ENCODE data around the gene DCLK1. TPM values are rescaled to one million over a fixed set of nuclear protein-coding genes. Genes with fewer than 3 reads are reported as not detected.
A peak's percentile ranks its signal among the peaks of the same experiment; 100 is the strongest.

Gene DCLK1
- total RNA-seq, 1 experiment from 2014 or later, result 36.2 TPM

DNA sequence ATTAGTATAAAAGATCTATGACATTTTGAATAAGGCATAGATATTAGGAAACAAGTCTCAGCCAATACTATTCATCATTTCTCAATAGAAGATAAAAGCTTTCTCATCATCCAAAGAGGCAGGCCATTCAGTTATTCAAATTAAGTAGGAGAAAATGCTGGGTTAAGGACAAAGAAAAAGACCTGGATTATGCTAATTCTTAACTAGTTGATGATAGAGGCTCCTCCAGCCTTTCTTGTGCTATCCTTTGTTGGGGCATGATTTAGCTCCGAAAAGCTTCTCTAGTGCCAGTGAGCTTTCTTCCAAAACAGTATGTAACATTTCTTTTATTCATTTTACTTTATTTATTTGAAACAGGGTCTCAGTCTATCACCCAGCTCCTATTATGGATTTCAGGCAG lies 223.0 kb downstream of the DCLK1 start:
- Histone ChIP-seq H2BK15ac (ENCODE audit: low read depth, low read length) (no peak overlapping the region), H3K9ac (ENCODE audit: extremely low read depth, insufficient read length, low read length) (no peak overlapping the region), H4K20me1 (ENCODE audit: control insufficient read depth, insufficient read depth, insufficient read length) (no peaks in the 10 kb centered on the region), H3K18ac (ENCODE audit: insufficient read length, low read depth, low read length) (no peak overlapping the region), H4K91ac (ENCODE audit: insufficient read length, low read depth, low read length) (no peak overlapping the region), H3K4me2 (ENCODE audit: insufficient read depth, insufficient read length, low read length) (no peak overlapping the region), H3K4ac (ENCODE audit: low read depth, low read length) (no peak overlapping the region), H3K27me3 (ENCODE audit: insufficient read depth, low read length) (no peaks in the 10 kb centered on the region), H4K5ac (ENCODE audit: insufficient read length, low read depth, low read length) (no peak overlapping the region), H3K79me1 (ENCODE audit: insufficient read depth, low read depth, low read length, poor library complexity, severe bottlenecking) (no peaks in the 10 kb centered on the region), H3T11ph (ENCODE audit: low read length) (no peak overlapping the region), H2AFZ (ENCODE audit: low read length) (no peak overlapping the region), H3K9me3 (ENCODE audit: control insufficient read depth, low read depth, low read length) (no peaks in the 10 kb centered on the region), H3K23me2 (ENCODE audit: insufficient read length, low read depth, low read length, poor library complexity, severe bottlenecking) (no peaks in the 10 kb centered on the region), H3K79me2 (ENCODE audit: insufficient read depth, low read length) (no peaks in the 10 kb centered on the region), H2BK120ac (ENCODE audit: low read depth, low read length, poor library complexity, severe bottlenecking) (no peak overlapping the region), H3K56ac (ENCODE audit: insufficient read length, low read depth, low read length) (no peak overlapping the region), H2BK12ac (ENCODE audit: insufficient read length, low read depth, low read length) (no peak overlapping the region), H3K27ac (ENCODE audit: insufficient read length, low read depth, low read length) (no peak overlapping the region), H3K14ac (ENCODE audit: insufficient read depth, low read length) (no peak overlapping the region), H3K4me1 (ENCODE audit: insufficient read depth, low read length) (peaks cover 5% of the 10 kb centered on the region; the same call in 1 of the 2 replicates), H2AK5ac (ENCODE audit: insufficient read length, low read length) (no peak overlapping the region), H2BK5ac (ENCODE audit: insufficient read length, low read length) (no peak overlapping the region), H2BK20ac (ENCODE audit: low read depth, low read length, poor library complexity, severe bottlenecking) (no peak overlapping the region), H3K23ac (ENCODE audit: insufficient read length, low read depth, low read length) (no peak overlapping the region), H4K8ac (replicated peaks; ENCODE audit: insufficient read length, low read depth, low read length) (no peak overlapping the region)
- Mint-ChIP-seq H3K9me3 (no peaks in the 10 kb centered on the region; a peak in 3 of 5 replicates), H3K27me3 (ENCODE audit: low read depth) (no peaks in the 10 kb centered on the region), H3K4me1 (peaks cover 45 to 46% of the 10 kb centered on the region in 2 experiments), H3K36me3 (ENCODE audit: insufficient read depth in 1 of 3, low read depth in 3 of 3) (peaks cover 0 to 9% (median 3%) of the 10 kb centered on the region in 3 experiments; a peak in 3 of 7 replicates), H3K27ac (0 out of 7 replicates have a peak overlapping the region, but pooled peaks of 1 of the 3 experiments have one; percentile 78), H3K4me3 (no peak overlapping the region)
- TF ChIP-seq CTCF (conservative IDR thresholded peaks at IDR 0.05), result no peak
- WGBS (ENCODE audit: extremely low coverage, insufficient read length, low lambda C conversion rate), result no CpG with 5 or more reads among the region's 1 CpG
- no peak for DNase-seq
